Thoracic aorta (tissue), 2 donors: ENCODE data around the gene CISTR. TPM values are rescaled to one million over a fixed set of nuclear protein-coding genes. Genes with fewer than 3 reads are reported as not detected.
"Not testable (repeated sequence)": the region's sequence is repeated elsewhere in the genome, so short reads cannot be mapped to it uniquely, and the experiment has no call there.

Source experiments
- ATAC-seq: fragments of 150-250 bp; one replicate; pipeline ENCODE4 v1.8.0; 2017; ENCODE audit warnings: low read depth; ENCODE audit not compliant: insufficient number of reproducible peaks, low FRiP score
- DNase-seq: peaks from one replicate; pipeline ENCODE4 v3.0.0-alpha.2; 2020; ENCODE audit warnings: low spot score
- H3K27ac ChIP-seq, 2 donors: fragments of 200-600 bp; sonication (generic); 1 replicate in 1 of 2; 2 replicates in 1 of 2; pipeline ENCODE4 v1.5.1; 2016; ENCODE audit warnings: mild to moderate bottlenecking in 2 of 2, moderate library complexity in 2 of 2
- H3K27me3 ChIP-seq: fragments of 200-600 bp; sonication (generic); replicated peaks from 2 replicates; pipeline ENCODE4 v1.6.0; 2016; ENCODE audit warnings: mild to moderate bottlenecking; ENCODE audit not compliant: insufficient read depth
- H3K36me3 ChIP-seq: fragments of 200-600 bp; sonication (generic); one replicate; pipeline ENCODE4 v1.5.1; 2016
- H3K4me1 ChIP-seq, 2 donors: fragments of 200-600 bp; sonication (generic); 1 replicate in 1 of 2; 2 replicates in 1 of 2; pipeline versions ENCODE4 v1.5.1 to v1.6.0; 2016; ENCODE audit warnings: low read depth in 2 of 2, mild to moderate bottlenecking in 1 of 2; ENCODE audit not compliant: control insufficient read depth in 1 of 2
- H3K4me3 ChIP-seq: fragments of 200-600 bp; sonication (generic); 2 replicates; pipeline ENCODE4 v1.5.1; 2016; ENCODE audit warnings: mild to moderate bottlenecking
- H3K9me3 ChIP-seq: fragments of 200-600 bp; sonication (generic); 2 replicates; pipeline ENCODE4 v1.5.1; 2016
- total RNA-seq, 2 donors: library from RNA; depleted of rRNA; stranded (reverse); fragments of >200 nt; gene quantifications; one replicate each; pipeline versions ENCODE4 v1.1.0 to v1.2.3, GENCODE V29; 2016
- TF ChIP-seq, protein P1 (sequence below): fragments of 200-600 bp; sonication (generic); IDR thresholded peaks from one replicate; pipeline ENCODE4 v1.5.1; 2019; ENCODE audit warnings: antibody characterized with exemption

CISTR gene
- total RNA-seq, 2 donors from 2014 or later = not detected

DNA sequence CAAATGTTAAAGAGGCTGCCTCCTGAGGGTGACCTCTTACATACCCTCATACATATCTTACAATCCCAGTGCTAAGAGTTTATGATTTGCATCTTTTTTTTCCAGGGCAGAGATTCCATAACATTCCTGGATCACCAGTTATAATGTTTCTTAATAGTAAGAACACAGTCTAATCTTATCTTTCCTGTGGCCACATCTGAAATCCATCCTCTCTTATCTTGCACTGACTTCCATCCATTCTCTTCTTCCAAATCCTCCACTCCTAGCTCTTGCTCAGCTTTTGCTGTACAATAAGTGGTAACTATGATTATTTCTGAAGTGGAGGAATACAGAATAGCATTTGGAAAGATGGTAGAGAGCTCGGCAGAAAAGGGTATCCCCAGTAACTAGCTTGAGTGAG is 30.8 kb downstream of the CISTR start:
- no peak overlapping the region for H3K27ac ChIP-seq
- no peaks in the 10 kb centered on the region for H3K27me3 ChIP-seq
- H3K4me1 ChIP-seq = peaks cover 6 to 15% of the 10 kb centered on the region in 2 donors
- DNase-seq (no peak), ATAC-seq (no peak)
- peaks cover 46% of the 10 kb centered on the region for H3K36me3 ChIP-seq
- H3K9me3 ChIP-seq = no peaks in the 10 kb centered on the region
- TF ChIP-seq, protein P1, sequence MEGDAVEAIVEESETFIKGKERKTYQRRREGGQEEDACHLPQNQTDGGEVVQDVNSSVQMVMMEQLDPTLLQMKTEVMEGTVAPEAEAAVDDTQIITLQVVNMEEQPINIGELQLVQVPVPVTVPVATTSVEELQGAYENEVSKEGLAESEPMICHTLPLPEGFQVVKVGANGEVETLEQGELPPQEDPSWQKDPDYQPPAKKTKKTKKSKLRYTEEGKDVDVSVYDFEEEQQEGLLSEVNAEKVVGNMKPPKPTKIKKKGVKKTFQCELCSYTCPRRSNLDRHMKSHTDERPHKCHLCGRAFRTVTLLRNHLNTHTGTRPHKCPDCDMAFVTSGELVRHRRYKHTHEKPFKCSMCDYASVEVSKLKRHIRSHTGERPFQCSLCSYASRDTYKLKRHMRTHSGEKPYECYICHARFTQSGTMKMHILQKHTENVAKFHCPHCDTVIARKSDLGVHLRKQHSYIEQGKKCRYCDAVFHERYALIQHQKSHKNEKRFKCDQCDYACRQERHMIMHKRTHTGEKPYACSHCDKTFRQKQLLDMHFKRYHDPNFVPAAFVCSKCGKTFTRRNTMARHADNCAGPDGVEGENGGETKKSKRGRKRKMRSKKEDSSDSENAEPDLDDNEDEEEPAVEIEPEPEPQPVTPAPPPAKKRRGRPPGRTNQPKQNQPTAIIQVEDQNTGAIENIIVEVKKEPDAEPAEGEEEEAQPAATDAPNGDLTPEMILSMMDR = no peak
- no peak overlapping the region for H3K4me3 ChIP-seq

DNA sequence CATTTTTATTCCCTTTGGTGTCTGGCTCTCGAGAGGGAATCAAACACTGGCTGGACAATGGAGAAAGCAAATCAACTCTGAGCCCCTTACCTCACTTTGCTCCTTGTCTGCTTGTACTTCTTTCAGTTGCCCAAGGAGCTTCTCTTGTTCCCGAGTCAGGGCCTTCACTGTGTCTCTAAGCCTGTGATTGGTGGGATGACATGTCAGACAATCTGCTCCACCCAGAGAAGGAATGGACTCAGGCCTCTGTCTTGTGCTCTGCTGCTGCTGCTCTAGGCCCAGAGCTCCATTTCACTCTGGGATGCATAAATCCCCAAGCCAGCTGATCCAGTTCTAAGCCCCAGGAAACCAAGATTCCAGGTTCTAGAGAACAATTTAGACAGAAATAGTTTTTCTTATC is 32.1 kb downstream of the CISTR start:
- no peaks in the 10 kb centered on the region for H3K9me3 ChIP-seq
- peaks cover 0 to 2% of the 10 kb centered on the region in 2 donors for H3K4me1 ChIP-seq
- H3K27ac ChIP-seq = no peak overlapping the region
- H3K4me3 ChIP-seq = no peak overlapping the region
- H3K36me3 ChIP-seq = peaks cover 58% of the 10 kb centered on the region
- TF ChIP-seq, protein P1 = no peak
- H3K27me3 ChIP-seq = no peaks in the 10 kb centered on the region
- DNase-seq = no peak
- no peak for ATAC-seq

DNA sequence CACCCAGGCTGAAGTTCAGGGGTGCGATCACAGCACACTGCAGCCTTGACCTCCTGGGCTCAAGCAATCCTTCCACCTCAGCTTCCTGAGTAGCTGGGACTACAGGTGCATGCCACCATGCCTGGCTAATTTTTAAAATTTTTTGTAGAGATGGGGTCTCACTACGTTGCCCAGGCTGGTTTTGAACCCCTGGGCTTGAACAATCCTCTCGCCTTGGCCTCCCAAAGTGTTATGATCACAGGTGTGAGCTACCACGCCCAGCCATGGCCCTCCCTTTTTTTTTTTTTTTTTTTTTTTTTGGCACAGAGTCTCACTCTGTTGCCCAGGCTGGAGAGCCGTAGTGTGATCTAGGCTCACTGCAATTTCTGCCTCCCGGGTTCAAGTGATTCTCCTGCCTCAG is 33.2 kb downstream of the CISTR start:
- H3K36me3 ChIP-seq = peaks cover 57% of the 10 kb centered on the region
- DNase-seq = not testable (repeated sequence)

DNA sequence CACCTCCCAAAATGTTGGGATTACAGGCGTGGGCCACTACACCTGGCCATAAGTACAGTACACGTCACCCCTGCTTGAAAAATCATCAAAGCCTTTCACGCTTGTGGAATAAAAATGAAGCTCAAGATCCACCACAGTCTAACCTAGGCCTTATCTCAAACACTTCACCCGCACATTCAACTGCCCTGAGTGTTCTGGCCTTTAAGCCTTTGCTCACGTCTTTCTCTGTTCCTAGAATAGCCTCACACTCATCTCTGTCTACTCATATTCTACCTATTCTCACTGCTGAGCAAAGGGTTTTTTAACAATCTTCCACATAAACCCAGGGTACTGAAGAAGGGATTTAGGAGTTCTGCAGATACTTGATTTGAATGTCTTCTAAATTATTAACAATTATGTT is 34.5 kb downstream of the CISTR start:
- ATAC-seq = no peak
- DNase-seq = no peak

More for the DNA sequence above, 33.2 kb downstream of the CISTR start:
- not testable (repeated sequence) for H3K27me3 ChIP-seq, H3K9me3 ChIP-seq, H3K27ac ChIP-seq, ATAC-seq, H3K4me3 ChIP-seq, H3K4me1 ChIP-seq

DNA sequence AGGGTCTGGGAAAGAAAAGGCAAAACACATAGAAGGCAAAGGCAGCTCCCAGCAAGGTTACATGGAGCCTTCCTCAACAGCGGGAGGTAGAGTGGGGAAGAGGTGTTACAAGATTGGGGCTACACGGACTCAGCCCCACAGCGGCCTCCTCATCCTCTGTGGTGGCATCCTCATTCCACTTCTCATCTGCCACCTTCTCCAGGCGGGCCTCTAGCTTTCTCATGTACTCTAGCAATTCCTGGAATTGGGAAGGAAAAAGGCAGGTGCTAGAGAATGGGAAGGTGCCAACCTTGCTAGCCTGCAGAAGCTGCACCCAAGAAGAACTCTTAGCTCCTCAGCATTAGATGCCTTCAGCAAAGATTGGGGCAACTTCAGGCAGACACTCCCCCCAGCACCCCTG is 37.8 kb downstream of the CISTR start:
- H3K36me3 ChIP-seq = peaks cover 39% of the 10 kb centered on the region
- H3K4me3 ChIP-seq = no peak overlapping the region
- ATAC-seq (no peak), DNase-seq (no peak)
- H3K4me1 ChIP-seq = no peaks in the 10 kb centered on the region
- H3K9me3 ChIP-seq = no peaks in the 10 kb centered on the region
- TF ChIP-seq, protein P1 = no peak
- no peak overlapping the region for H3K27ac ChIP-seq
- no peaks in the 10 kb centered on the region for H3K27me3 ChIP-seq

More for the DNA sequence above, 34.5 kb downstream of the CISTR start:
- Histone ChIP-seq H3K36me3 (peaks cover 60% of the 10 kb centered on the region), H3K4me1 (no peaks in the 10 kb centered on the region), H3K9me3 (no peaks in the 10 kb centered on the region), H3K27ac (no peak overlapping the region), H3K27me3 (no peaks in the 10 kb centered on the region), H3K4me3 (no peak overlapping the region)
- TF ChIP-seq, protein P1 = no peak

DNA sequence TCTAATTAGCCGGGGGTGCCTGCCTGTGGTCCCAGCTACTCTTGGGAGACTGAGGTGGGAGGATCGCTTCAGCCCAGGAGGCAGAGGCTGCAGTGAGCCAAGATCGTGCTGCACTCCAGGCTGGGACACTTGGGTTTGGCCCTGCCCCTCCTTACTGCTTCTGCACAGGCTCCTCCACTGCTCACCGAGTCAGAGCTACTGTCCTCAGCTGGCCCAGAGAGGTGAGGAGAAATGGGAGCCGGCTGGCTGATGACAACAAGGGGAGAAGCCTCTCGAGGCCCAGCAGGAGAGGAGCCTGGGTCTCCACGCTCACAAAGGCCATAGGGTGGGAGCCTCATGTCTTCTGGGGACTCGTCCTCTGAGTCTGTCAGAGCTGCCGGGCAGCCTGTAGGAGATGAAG is 38.3 kb downstream of the CISTR start:
- TF ChIP-seq, protein P1 = no peak
- Histone ChIP-seq H3K4me3 (no peak overlapping the region), H3K9me3 (no peaks in the 10 kb centered on the region), H3K36me3 (peaks cover 39% of the 10 kb centered on the region), H3K27me3 (no peaks in the 10 kb centered on the region), H3K4me1 (no peaks in the 10 kb centered on the region), H3K27ac (no peak overlapping the region)
- DNase-seq (no peak), ATAC-seq (no peak)
